Ishikawa (cell line): ENCODE measurements around the gene RABL3.
A peak's percentile ranks its signal among the peaks of the same experiment; 100 is the strongest.

Source experiments
- CEBPB ChIP-seq: IDR thresholded peaks from 2 replicates; pipeline ENCODE4 v1.6.1; 2012
- CREB1 ChIP-seq: IDR thresholded peaks from 2 replicates; pipeline ENCODE4 v1.6.1; 2012; ENCODE audit warnings: low read depth
- EGR1 ChIP-seq: IDR thresholded peaks from 2 replicates; pipeline ENCODE4 v1.6.1; 2012
- EP300 ChIP-seq: IDR thresholded peaks from 2 replicates; pipeline ENCODE4 v1.6.1; 2012; ENCODE audit warnings: borderline replicate concordance
- FOXM1 ChIP-seq: IDR thresholded peaks from 2 replicates; pipeline ENCODE4 v1.6.1; 2012; ENCODE audit warnings: low read depth, borderline replicate concordance
- NFIC ChIP-seq: IDR thresholded peaks from 2 replicates; pipeline ENCODE4 v1.6.1; 2012
- RAD21 ChIP-seq: IDR thresholded peaks from 2 replicates; pipeline ENCODE4 v1.6.1; 2012; ENCODE audit warnings: low read depth
- TAF1 ChIP-seq: IDR thresholded peaks from 2 replicates; pipeline ENCODE4 v1.6.1; 2012; ENCODE audit warnings: low read depth, mild to moderate bottlenecking
- TCF12 ChIP-seq: IDR thresholded peaks from 2 replicates; pipeline ENCODE4 v1.6.1; 2012; ENCODE audit warnings: low read depth
- TEAD4 ChIP-seq: IDR thresholded peaks from 2 replicates; pipeline ENCODE4 v1.6.1; 2012
- YY1 ChIP-seq: IDR thresholded peaks from 2 replicates; pipeline ENCODE4 v1.6.1; 2012; ENCODE audit warnings: low read depth
- ZBTB7A ChIP-seq: IDR thresholded peaks from 2 replicates; pipeline ENCODE4 v1.6.1; 2012; ENCODE audit warnings: low read depth
- TF ChIP-seq, protein P1 (sequence below): IDR thresholded peaks from 2 replicates; pipeline ENCODE4 v1.6.1; 2012
- TF ChIP-seq, protein P2 (sequence below): IDR thresholded peaks from 2 replicates; pipeline ENCODE4 v1.6.1; 2012
- TF ChIP-seq, protein P3 (sequence below): IDR thresholded peaks from 2 replicates; pipeline ENCODE4 v1.6.1; 2012; ENCODE audit warnings: low read depth, mild to moderate bottlenecking

The RABL3 gene

DNA sequence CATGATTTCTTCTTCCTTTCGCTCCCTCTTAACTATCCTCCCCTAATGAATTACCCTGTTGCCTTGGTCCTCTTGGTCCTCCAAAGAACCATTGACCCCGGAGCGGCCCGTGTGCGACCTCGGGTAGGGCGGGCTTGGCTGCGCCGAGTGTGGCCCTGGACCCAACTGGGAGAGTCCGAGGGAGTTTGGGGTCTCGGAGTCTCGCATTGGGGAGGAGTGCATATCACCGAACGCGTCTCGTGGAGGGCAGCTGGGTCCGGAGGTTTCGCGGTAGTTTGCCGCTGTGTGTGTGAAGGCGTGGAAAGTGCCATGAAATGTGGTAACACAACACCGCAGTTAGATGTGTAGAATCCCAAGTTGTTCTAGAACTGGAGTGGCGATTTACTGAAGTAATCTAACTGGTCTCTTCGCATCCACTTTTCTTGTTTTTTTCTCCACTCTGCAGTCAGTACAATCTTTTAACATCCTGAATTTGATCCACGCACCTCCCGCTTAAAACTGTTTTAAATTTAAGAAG lies 591 bp upstream of the RABL3 start:
- TF ChIP-seq, protein P1, sequence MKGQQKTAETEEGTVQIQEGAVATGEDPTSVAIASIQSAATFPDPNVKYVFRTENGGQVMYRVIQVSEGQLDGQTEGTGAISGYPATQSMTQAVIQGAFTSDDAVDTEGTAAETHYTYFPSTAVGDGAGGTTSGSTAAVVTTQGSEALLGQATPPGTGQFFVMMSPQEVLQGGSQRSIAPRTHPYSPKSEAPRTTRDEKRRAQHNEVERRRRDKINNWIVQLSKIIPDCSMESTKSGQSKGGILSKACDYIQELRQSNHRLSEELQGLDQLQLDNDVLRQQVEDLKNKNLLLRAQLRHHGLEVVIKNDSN = no peak
- 0 out of 2 replicates have a peak, but pooled peaks have one; percentile 14 for TF ChIP-seq EP300

DNA sequence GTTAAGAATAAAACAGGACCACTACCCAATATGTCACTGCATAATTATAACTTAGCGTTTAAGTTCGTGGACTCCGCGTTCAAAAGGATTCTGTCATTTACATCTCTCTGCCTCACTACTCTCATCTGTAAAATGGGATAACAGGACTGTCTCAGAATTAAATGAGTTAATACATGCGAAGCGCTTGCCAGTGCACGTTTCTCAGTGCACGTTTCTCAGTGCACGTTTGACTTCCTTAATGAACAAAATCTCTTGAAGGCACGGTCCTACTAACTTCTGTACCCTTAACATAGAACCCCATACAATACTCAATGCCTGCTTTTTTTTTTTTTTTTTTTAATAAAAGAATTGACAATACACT lies 499 bp downstream of the RABL3 start:
- TF ChIP-seq, protein P2, sequence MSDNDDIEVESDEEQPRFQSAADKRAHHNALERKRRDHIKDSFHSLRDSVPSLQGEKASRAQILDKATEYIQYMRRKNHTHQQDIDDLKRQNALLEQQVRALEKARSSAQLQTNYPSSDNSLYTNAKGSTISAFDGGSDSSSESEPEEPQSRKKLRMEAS = peak; percentile 82
- no peak for TF ChIP-seq ZBTB7A

DNA sequence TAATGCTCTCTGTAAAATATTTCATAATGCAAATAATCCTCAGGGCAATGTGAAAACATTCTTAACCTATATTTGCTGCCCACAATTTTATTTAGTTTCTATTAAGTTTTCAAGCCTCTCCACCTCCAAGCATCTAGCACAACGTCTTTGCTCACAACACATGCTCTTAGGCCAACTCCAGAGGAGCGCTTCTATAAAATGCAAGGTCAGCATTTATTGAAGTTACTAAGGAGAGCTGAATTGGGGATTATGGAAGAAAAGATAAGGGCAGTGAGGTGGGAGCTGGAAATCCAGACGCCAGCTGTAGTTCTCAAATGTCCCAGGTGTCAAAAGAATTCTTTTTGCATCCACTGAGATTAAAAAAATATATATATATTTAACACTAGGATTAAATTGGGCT lies 996 bp downstream of the RABL3 start:
- no peak for TF ChIP-seq CREB1
- TF ChIP-seq RAD21 = no peak
- TF ChIP-seq, protein P2 = no peak
- TF ChIP-seq, protein P3, sequence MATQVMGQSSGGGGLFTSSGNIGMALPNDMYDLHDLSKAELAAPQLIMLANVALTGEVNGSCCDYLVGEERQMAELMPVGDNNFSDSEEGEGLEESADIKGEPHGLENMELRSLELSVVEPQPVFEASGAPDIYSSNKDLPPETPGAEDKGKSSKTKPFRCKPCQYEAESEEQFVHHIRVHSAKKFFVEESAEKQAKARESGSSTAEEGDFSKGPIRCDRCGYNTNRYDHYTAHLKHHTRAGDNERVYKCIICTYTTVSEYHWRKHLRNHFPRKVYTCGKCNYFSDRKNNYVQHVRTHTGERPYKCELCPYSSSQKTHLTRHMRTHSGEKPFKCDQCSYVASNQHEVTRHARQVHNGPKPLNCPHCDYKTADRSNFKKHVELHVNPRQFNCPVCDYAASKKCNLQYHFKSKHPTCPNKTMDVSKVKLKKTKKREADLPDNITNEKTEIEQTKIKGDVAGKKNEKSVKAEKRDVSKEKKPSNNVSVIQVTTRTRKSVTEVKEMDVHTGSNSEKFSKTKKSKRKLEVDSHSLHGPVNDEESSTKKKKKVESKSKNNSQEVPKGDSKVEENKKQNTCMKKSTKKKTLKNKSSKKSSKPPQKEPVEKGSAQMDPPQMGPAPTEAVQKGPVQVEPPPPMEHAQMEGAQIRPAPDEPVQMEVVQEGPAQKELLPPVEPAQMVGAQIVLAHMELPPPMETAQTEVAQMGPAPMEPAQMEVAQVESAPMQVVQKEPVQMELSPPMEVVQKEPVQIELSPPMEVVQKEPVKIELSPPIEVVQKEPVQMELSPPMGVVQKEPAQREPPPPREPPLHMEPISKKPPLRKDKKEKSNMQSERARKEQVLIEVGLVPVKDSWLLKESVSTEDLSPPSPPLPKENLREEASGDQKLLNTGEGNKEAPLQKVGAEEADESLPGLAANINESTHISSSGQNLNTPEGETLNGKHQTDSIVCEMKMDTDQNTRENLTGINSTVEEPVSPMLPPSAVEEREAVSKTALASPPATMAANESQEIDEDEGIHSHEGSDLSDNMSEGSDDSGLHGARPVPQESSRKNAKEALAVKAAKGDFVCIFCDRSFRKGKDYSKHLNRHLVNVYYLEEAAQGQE = no peak
- TF ChIP-seq EP300 = no peak
- TF ChIP-seq NFIC = no peak
- TF ChIP-seq ZBTB7A = no peak
- TF ChIP-seq, protein P1 = no peak
- no peak for TF ChIP-seq EGR1
- no peak for TF ChIP-seq FOXM1
- TF ChIP-seq TEAD4 = no peak
- TF ChIP-seq YY1 = no peak
- TF ChIP-seq CEBPB = no peak
- TF ChIP-seq TCF12 = no peak

DNA sequence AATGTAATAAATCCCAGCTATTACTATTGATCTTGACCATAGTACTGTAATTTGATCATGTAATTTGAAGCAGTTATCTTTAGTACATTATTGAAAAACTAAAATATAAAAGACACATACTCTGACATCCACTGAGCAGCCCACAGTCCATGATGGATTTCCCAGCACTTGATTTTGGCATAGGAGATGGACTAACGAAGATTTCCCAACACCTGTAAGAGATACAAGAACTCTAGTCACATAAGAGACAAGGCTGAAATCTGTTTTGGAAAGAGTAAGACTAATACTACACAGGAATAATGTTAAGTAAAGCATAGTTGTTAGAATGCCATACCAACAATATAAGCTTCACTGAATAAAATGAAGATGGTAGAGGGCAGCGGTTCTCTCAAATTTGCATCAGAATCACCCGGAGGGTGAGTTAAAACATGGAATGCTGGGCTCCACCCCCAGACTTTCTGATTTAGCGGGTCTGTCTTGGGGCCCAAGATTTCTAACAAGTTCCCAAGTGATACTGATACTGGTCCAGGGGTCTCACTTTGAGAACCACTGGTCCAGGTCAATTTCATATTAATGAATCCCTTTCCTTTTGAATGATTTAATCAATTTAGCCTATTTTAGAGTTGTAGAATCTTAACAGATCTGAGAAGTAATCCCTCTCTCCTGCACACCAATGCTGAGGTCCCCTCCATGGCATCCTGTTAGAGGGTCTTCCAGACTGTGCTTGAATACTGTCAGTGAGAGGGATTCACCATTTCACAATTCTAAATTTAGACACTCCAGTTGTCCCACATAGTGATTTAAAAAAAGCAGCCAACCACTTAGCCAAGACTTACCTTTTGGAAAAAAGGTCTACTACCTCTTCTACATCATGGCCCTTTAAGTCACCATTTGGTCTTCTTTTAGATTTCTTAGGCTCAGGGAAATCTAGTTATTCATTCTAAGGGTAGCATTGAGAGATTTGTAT lies 11.5 kb downstream of the RABL3 start:
- TF ChIP-seq, protein P1 = no peak
- TF ChIP-seq FOXM1 (no peak), EGR1 (no peak), NFIC (no peak), EP300 (no peak), YY1 (no peak), TAF1 (no peak), CEBPB (no peak), TEAD4 (no peak), RAD21 (no peak), ZBTB7A (no peak), CREB1 (no peak), TCF12 (no peak)
- TF ChIP-seq, protein P2 = no peak
- TF ChIP-seq, protein P3 = no peak

DNA sequence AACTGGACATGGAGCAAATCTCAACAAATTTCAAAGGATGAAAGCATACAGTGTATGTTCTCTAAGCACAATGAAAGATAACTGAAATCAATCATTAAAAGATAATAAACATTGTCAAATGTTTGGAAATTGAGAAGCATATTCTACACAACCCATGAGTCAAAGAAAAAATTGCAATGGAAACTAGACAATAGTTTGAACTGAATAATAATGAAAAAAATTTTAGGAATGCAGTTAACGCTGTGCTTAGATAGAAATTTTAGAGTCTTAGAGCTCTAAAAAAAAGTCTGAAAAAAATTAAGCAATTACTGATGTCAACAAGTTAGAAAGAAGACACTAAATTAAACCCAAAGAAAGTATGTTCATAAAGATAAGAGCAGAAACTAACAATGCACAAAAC lies 15.5 kb downstream of the RABL3 start:
- TF ChIP-seq, protein P3 = no peak
- TF ChIP-seq RAD21 (no peak), CEBPB (no peak), FOXM1 (no peak), EGR1 (no peak), TCF12 (no peak), ZBTB7A (no peak), CREB1 (no peak), TAF1 (no peak), TEAD4 (no peak), YY1 (no peak)
- TF ChIP-seq, protein P1 = no peak
- TF ChIP-seq, protein P2 = no peak
